ENCODE data around the gene SYT14.

DNA sequence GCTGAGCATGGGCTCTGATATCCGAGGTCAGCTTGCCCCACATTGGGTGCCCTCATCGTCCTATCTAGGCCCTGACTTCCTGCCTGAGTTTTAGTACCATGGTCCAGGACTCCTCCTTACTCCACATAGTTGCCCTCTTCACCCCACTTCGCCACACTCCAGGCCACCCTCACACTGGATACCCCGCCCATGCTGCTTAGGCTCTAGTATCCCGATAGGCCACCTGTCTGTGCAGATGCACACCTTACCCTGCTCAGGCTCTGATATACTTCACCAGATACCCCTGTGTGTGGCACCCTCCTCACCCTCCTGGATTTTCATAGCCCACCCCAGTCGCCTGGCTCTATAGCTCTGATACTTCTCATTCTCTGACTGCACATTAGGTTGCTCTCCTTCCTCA, 149.0 kb downstream of the SYT14 start:
- TF ChIP-seq, protein P1, sequence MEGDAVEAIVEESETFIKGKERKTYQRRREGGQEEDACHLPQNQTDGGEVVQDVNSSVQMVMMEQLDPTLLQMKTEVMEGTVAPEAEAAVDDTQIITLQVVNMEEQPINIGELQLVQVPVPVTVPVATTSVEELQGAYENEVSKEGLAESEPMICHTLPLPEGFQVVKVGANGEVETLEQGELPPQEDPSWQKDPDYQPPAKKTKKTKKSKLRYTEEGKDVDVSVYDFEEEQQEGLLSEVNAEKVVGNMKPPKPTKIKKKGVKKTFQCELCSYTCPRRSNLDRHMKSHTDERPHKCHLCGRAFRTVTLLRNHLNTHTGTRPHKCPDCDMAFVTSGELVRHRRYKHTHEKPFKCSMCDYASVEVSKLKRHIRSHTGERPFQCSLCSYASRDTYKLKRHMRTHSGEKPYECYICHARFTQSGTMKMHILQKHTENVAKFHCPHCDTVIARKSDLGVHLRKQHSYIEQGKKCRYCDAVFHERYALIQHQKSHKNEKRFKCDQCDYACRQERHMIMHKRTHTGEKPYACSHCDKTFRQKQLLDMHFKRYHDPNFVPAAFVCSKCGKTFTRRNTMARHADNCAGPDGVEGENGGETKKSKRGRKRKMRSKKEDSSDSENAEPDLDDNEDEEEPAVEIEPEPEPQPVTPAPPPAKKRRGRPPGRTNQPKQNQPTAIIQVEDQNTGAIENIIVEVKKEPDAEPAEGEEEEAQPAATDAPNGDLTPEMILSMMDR (IDR thresholded peaks at IDR 0.05), result no peak
- TF ChIP-seq EZH2 (IDR thresholded peaks at IDR 0.05), result no peak

All from neural progenitor cell (in vitro differentiated cells).